GM18517 (cell line): ENCODE measurements around the gene RAB4B.
"Not testable (repeated sequence)": the region's sequence is repeated elsewhere in the genome, so short reads cannot be mapped to it uniquely, and the experiment has no call there.

Experiments used
- ATAC-seq: cut with Tn5 transposase; IDR thresholded peaks from one replicate; pipeline ENCODE4 v1.9.1; 2021; ENCODE audit warnings: mild to moderate bottlenecking, moderate library complexity; ENCODE audit not compliant: unreplicated experiment

RAB4B gene

DNA sequence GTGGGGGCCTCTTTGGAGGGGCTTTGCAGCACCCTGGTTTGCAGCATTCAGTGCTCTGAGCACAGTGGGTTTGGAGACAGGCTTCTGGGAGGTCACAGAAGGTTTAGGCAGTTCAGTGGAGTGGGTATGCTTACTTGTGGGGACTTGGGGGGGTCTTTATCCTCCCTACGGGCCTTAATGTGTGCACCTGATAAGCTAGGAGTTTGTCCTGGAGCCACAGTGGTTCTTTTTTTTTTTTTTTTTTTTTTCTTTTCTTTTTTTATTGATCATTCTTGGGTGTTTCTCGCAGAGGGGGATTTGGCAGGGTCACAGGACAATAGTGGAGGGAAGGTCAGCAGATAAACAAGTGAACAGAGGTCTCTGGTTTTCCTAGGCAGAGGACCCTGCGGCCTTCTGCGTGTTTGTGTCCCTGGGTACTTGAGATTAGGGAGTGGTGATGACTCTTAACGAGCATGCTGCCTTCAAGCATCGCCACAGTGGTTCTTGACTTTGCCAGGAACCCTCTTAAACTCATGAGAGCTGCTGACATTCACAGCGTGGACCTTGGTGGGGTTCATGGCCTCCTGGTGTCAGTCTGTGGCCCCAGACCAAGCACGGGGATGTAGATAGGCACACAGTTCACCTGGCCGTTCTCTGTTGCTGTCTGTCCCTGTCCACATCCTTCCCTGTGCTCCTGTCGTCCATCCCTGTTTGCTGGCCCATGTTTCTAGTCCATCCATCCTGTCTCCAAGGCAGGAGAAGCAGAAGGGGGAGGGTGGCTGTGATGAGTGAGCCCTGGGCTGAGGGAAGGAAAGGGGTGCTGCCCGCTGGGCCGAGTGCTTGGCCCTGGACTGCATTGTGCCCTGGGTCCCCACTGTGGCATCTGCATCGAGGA, 23.6 kb downstream of the RAB4B start:
- no peak for ATAC-seq

- no peak for ATAC-seq
Measured at GRCh38 chr19:40802300-40803169, 24.5 kb downstream of the RAB4B start.

DNA sequence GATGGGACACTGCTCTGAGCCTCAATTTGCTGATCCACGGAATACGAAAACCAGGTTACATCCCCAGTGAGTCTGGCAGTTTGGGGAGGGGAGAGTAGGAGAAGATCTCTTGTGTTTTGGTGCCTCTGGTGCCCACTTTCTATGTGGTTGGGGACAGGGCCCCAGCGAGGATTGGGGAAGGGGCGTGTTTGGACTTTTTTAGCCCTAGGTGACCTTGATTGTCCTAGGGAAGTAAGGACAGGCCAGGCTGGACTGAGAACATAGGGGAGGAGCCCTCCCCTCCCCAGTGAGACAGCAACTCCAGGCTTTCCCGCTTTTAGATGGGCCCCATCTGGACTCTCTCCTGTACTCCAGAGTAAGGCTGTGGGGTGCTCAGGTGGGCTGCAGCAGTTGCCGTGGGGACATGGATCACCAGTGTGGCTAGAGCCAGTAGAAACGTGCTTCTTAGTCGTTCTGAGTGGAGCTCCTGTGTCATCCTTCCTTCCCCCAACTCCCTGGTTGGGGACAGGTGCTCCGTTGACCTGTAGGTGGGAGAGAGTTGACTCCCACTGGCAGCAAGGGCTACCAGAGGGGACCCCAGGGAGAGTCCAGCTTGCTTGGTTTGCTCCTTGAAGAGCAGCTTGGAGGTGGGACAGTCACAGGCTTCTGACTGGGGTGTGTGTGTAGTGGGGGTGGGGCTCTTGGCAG, 25.3 kb downstream of the RAB4B start:
- no peak for ATAC-seq

DNA sequence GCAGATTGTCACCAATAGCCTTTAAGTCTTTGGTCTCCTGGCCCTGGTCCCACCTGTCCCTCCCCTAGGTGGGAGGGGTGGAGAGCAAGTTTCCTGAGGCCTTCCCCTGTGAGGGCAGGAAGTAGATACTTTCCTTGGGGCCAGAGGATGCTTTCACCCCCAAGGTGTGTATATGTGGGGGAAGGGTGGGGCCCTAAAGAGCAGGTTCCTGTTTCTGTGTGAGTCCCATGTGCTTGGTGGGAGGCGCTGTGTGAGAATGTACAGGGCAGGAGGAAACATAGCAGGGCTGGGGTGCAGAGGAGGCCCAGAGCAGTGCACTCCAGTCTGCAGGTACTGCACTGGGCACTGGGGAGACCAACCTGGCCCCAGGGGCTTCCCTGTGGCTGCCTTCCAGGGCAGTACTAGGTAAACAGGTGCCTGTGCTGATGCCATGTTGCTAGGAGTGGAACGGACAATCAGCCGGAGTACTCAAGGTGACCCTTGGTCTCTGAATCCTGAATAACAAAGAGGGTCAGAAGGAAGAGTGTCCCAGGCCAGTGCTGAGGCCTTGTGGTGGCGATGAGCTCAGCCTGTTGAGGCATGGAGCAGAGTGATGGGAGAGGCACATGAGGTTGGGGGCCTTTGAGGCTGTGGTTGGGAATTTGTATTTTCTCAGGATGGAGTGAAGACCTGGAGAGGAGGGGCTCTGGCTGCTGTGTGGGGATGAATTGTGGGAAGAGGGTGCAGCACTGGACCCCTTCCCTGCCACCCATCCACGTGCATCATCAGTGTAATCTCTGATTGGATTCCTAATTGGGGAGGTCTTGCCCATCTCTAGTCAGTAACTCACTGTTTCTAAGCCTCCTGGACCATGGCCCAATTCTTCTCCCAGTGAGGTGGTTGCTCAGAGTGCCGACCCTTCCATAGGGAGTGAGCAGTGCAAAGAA, 26.1 kb downstream of the RAB4B start:
- no peak for ATAC-seq

- ATAC-seq = no peak
Measured at GRCh38 chr19:40804783-40805242, 26.8 kb downstream of the RAB4B start.

DNA sequence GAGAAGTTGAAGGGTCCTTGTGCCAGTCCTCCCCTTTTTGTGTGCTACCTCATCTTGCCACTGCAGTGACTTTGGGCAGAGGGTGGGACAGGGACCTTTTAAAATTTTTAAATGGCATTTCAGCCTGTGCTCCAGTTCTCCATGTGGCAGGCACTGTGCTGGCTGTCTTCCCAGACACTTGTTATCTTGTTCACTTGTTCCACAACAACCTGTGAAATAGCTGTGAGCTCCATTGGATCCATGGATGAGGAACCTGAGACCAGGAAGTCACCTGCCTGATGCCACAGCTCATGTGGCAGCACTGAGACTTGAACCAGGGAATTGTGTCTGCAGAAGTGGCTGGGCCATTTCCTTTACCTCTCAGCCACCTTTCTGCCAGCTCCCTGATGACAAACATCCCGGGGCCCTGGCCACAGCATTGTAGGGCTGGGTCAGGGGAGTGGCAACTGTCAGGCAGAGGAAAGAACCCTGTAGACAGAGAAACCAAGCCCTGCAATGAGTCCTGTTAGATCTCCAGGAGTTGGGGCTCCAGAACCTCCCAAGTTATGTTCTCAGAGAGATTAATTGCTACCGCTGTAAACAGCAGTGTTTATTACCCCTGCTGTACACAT, 27.3 kb downstream of the RAB4B start:
- no peak for ATAC-seq

DNA sequence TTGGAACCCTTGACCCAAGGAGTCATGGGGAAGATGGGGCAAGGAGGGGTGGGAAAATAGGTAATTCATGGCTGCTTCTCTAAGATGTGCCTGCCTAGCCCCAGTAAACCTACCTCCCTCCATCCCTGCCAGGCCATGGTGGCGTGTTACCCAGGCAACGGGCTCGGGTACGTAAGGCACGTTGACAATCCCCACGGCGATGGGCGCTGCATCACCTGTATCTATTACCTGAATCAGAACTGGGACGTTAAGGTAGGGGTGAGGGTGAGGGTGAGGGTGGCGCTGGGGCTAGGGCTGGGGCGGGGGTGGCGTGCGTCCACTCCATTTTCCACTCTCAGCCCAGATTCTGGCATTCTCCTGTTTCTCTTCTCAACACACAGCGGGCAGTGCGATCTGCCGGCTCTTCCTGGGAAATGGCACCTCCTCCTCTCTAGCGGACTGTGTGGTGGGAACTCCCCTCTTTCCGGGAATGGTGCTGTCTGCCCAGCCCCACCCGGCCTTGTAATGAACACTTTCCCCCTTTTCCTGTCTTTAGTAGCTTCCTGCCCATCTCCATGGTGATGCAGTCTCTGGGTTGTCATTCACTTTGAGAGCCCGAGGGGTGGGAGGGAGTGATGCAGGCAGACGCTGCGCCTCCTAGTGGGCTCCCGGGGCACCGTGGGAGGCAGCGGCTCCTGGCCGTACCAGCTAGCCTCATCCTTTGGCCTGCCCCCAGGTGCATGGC, 28.5 kb downstream of the RAB4B start:
- ATAC-seq = no peak

DNA sequence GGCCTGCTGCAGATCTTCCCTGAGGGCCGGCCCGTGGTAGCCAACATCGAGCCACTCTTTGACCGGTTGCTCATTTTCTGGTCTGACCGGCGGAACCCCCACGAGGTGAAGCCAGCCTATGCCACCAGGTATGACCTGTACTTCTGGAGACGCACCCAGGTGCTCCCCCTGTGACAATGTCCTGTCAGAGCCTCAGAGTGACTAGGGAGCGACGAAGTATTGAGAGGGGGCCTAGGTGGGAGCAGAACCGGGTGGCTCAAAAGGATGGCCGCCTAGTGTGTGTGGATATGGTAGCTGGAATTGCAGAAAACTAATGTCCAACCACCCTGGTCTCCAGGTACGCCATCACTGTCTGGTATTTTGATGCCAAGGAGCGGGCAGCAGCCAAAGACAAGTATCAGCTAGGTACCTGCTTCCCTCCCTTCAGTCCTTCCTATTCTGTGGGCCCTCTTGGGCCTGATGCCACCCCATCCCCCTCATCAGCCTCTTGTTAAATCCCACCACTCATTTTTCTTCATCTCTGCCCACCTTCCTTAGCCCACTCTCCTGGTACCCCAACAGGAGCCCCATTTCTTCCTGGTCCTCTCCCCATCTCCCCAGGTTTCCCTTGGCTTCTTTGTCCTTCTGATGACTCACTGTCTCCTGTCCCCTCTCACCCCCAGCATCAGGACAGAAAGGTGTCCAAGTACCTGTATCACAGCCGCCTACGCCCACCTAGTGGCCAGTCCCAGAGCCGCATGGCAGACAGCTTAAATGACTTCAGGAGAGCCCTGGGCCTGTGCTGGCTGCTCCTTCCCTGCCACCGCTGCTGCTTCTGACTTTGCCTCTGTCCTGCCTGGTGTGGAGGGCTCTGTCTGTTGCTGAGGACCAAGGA, 29.3 kb downstream of the RAB4B start:
- ATAC-seq = no peak

GRCh38 chr19:40808021-40808325, 29.9 kb downstream of the RAB4B start:
- no peak for ATAC-seq

- ATAC-seq = no peak
Measured at GRCh38 chr19:40808497-40808896, 30.4 kb downstream of the RAB4B start.

DNA sequence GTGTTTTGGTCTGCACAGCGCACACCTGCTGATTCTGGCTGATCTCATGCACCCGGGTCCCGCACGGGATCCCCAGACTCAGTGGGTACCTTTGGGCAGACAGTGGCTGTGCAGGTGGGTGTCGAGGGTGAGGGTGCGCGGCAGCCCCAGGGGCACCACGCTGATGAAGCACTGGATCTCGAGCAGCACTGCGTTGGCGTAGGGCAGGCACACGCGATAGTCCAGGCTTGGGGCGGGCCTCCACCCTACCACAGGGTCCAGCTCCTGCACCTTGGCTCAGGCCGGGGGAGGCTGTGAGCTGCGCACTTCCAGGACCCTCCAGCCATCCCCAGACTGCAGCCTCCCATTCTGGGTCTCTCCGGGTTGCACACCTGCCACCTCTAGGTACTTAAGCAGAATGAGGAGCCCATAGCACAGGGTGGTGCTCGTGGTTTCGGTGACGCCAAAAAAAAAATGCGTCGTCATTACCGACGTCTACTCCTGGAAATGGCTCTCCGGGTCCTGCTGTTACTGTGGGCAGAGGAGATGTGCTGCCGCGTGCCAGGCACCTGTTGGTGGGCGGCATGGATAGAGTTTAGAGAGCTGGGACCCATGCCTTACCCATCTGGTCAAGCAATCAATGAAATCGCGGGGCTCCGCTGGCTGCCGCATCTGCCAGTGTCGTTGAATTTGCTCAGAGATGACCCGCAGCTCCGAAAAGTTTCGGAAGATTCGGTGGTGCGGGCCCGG, 31.5 kb downstream of the RAB4B start:
- no peak for ATAC-seq

DNA sequence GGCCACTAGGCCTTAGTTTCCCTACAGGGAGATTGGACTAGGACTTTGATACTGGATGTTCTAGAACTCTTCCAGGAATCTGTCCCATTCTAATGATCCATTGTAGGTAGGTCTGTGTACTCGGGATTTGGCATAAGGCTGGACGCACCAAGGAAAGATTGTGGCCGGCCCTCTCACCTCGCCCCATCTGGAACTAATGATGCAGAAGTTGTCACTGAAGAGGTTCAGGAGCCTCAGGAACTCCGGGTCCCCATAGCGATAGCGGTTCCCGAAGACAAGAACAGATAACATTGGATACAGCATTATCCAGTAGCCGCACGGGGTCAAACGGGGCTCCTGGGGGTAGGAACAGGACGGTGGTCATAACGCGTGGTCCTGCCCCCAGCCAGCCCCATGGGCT, 32.1 kb downstream of the RAB4B start:
- ATAC-seq = no peak

DNA sequence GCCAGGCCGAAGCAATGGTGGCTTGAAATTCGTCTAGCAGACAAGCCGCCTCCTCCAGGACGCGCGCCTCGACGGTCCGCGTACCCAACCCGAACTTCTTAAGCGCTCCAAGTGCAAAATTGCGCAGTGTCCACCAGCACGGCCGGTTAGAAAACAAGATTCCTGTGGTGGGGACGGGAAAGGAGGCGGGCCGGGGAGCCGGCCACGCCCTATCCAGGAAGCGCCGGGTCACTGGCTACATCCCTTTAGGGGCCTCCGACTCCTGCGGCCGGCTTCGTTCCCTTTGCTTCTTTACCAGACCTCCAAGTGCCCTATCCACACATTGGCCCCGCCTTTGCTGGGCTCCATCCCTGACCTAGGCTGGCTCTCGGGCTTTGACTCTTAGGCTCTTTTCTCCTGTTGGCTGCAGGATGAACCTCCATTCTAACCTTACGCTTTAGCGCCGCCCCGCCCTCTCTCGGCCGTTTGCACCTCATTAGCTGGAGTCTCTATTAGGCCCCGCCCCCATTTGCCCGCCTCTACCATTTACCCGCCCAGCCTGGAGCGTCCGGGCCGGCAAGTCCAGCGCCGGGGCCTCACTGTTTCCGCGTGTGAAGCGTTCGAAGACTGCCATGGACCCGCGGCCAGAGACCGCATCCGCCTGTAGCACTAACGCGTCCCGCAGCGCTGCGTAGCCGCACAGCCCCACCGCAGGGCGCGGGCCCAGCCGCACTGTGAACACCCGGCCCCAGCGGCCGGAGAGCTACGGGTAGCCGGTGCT, 32.8 kb downstream of the RAB4B start:
- peak; percentile 67 for ATAC-seq

DNA sequence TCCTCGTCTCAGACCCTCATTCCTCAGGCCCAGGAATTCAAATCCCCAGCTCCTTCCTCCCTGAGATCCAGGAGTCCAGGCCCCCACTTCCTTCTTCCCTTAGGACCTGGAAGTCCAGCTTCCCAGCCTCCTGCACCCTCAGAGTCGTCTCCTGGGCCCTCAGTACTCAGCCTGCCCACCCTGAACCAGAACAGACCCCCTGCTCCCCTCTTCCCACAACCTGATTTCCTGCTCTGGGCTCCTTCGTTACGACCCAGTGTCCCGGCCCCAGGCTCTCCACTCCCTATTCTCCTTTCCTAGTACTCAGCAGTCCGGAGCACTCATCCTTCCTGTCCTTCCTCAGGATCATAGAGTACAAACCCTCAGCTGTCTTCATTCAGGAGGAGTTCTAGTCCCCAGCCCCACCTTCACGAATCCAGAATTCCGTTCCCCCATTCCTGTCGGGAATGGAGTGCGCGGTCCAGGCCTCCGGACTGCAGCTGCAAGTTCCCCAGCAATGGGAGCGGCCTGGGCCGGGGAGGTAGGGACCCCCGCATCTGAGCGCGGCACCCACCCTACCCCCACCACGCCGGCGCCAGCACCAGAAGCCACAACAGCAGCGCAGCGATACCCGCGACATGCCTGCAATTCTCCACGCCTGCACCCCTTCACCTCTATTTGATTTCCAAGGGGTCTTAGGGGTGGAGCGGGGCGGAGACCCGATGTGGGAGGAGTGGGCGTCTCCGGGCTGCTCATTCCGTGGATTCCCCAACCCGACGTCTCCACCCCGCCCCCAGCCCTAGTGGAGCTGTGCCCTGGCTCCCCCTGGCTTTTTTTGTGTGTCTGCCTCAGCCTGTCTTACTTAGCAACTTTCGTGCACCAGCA, 33.7 kb downstream of the RAB4B start:
- ATAC-seq = no peak

DNA sequence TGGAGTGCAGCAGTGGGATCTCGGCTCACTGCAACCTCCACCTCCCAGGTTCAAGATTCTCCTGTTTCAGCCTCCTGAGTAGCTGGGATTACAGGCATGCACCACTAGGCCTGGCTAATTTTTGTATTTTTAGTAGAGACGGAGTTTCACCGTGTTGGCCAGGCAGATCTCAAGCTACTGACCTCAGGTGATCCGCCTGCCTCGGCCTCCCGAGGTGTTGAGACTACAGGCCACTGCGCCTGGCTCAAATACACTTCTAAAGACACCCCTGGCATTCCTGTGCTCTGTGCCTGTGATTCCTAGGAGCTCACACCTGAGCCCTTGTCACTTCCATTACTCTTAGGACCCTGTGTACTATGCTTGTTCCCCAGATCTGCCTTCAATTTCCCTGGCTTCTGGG, 34.5 kb downstream of the RAB4B start:
- ATAC-seq = not testable (repeated sequence)

GRCh38 chr19:40813182-40813581, 35.1 kb downstream of the RAB4B start:
- ATAC-seq = no peak
